WTC11 (cell line): ENCODE measurements around the gene BCL7B. TPM values are rescaled to one million over a fixed set of nuclear protein-coding genes. Genes with fewer than 3 reads are reported as not detected.
A peak's percentile ranks its signal among the peaks of the same experiment; 100 is the strongest.

Experiments used
- ATAC-seq: fragments of 200-7000 bp; cut with Tn5 transposase; 2 replicates; pipeline ENCODE4 v1.10.0; 2021; ENCODE audit warnings: mild to moderate bottlenecking, moderate library complexity
- CTCF ChIA-PET: fragments of 300-600 bp; sonication (Branson Sonifier 250); formaldehyde crosslinking; loops from one replicate; lab custom pipeline; 2021; ENCODE audit warnings: antibody characterized with exemption; lab: Charles Lee
- POLR2A ChIA-PET: fragments of 350-600 bp; sonication (Branson Sonifier 250); formaldehyde crosslinking; loops from one replicate; lab custom pipeline; 2021; ENCODE audit warnings: antibody characterized with exemption; lab: Charles Lee
- DNase-seq: peaks from one replicate; pipeline ENCODE4 v3.0.0; 2021; ENCODE audit warnings: low spot score
- H3K27ac Mint-ChIP-seq: 2 replicates; pipeline ENCODE4 v1.8.0; 2021; ENCODE audit warnings: mixed read lengths
- H3K27me3 Mint-ChIP-seq: 2 replicates; pipeline ENCODE4 v1.8.0; 2021; ENCODE audit warnings: low read depth, mild to moderate bottlenecking, moderate library complexity, mixed read lengths
- H3K36me3 Mint-ChIP-seq: 2 replicates; pipeline ENCODE4 v1.8.0; 2021; ENCODE audit warnings: mixed read lengths
- H3K4me1 Mint-ChIP-seq: 2 replicates; pipeline ENCODE4 v1.8.0; 2022; ENCODE audit warnings: mixed read lengths
- H3K4me3 Mint-ChIP-seq: 2 replicates; pipeline ENCODE4 v1.8.0; 2021; ENCODE audit warnings: mild to moderate bottlenecking, moderate library complexity, mixed read lengths
- H3K9me3 Mint-ChIP-seq: 2 replicates; pipeline ENCODE4 v1.8.0; 2021; ENCODE audit warnings: mixed read lengths
- CDX4 ChIP-seq: fragments of 250-450 bp; sonication (Bioruptor Pico); IDR thresholded peaks from 2 replicates; pipeline ENCODE4 v1.9.0; 2021; ENCODE audit warnings: moderate library complexity, mild to moderate bottlenecking, inconsistent platforms, borderline replicate concordance
- MAX ChIP-seq: sonication (generic); formaldehyde crosslinking; IDR thresholded peaks from 2 replicates; pipeline ENCODE4 v1.8.0; 2022; ENCODE audit warnings: mild to moderate bottlenecking, missing genetic modification reagents
- NR1H2 ChIP-seq: sonication (generic); formaldehyde crosslinking; IDR thresholded peaks from 2 replicates; pipeline ENCODE4 v1.9.0; 2021; ENCODE audit warnings: mild to moderate bottlenecking, moderate library complexity, missing genetic modification reagents
- PRRX2 ChIP-seq: fragments of 250-450 bp; sonication (Bioruptor Pico); IDR thresholded peaks from 2 replicates; pipeline ENCODE4 v1.8.0; 2021; ENCODE audit warnings: mild to moderate bottlenecking
- SMAD3 ChIP-seq: sonication (generic); formaldehyde crosslinking; IDR thresholded peaks from 2 replicates; pipeline ENCODE4 v1.8.0; 2022; ENCODE audit warnings: missing genetic modification reagents, mild to moderate bottlenecking, borderline replicate concordance
- SOX15 ChIP-seq: fragments of 250-450 bp; sonication (Bioruptor Pico); IDR thresholded peaks from 2 replicates; pipeline ENCODE4 v1.9.0; 2021; ENCODE audit warnings: mild to moderate bottlenecking
- STAT6 ChIP-seq: sonication (generic); formaldehyde crosslinking; conservative IDR thresholded peaks from 2 replicates; pipeline ENCODE4 v1.8.1; 2023; ENCODE audit warnings: mild to moderate bottlenecking, low read depth, missing genetic modification reagents, moderate library complexity
- ZNF263 ChIP-seq: sonication (generic); formaldehyde crosslinking; IDR thresholded peaks from 2 replicates; pipeline ENCODE4 v1.8.1; 2022; ENCODE audit warnings: low read depth, mild to moderate bottlenecking, moderate library complexity, missing genetic modification reagents
- ZNF281 ChIP-seq: sonication (generic); formaldehyde crosslinking; IDR thresholded peaks from 2 replicates; pipeline ENCODE4 v1.8.0; 2023; ENCODE audit warnings: mild to moderate bottlenecking, missing genetic modification reagents
- ZNF396 ChIP-seq: fragments of 250-450 bp; sonication (Bioruptor Pico); IDR thresholded peaks from 2 replicates; pipeline ENCODE4 v1.8.0; 2021; ENCODE audit warnings: mild to moderate bottlenecking, moderate library complexity, borderline replicate concordance
- ZNF416 ChIP-seq: fragments of 250-450 bp; sonication (Bioruptor Pico); IDR thresholded peaks from 2 replicates; pipeline ENCODE4 v1.9.0; 2021; ENCODE audit warnings: mild to moderate bottlenecking, inconsistent platforms
- ZNF423 ChIP-seq: fragments of 250-450 bp; sonication (Bioruptor Pico); IDR thresholded peaks from 2 replicates; pipeline ENCODE4 v2.1.2; 2022; ENCODE audit warnings: mild to moderate bottlenecking, moderate library complexity
- ZSCAN18 ChIP-seq: fragments of 250-450 bp; sonication (Bioruptor Pico); IDR thresholded peaks from 2 replicates; pipeline ENCODE4 v2.1.2; 2022; ENCODE audit warnings: mild to moderate bottlenecking, moderate library complexity
- total RNA-seq: library from RNA; stranded (reverse); gene quantifications from 3 replicates; pipeline ENCODE4 v1.2.3, GENCODE V29; 2021

BCL7B gene
- total RNA-seq, 1 experiment from 2014 or later = 28.5 TPM

GRCh38 chr7:73569042-73569608, 11.6 kb upstream of the BCL7B start:
- Mint-ChIP-seq H3K4me1 (peaks cover 8% of the 10 kb centered on the region; the same call in 1 of the 2 replicates), H3K9me3 (no peaks in the 10 kb centered on the region), H3K27ac (no peak overlapping the region), H3K4me3 (no peak overlapping the region), H3K36me3 (peaks cover 41% of the 10 kb centered on the region), H3K27me3 (no peaks in the 10 kb centered on the region)
- no peak for ATAC-seq
- POLR2A ChIA-PET = no interaction called here
- no peak for DNase-seq
- CTCF ChIA-PET = no interaction called here
- TF ChIP-seq NR1H2 (no peak), MAX (no peak), ZNF423 (CRISPR knock-in tag) (no peak), ZSCAN18 (CRISPR knock-in tag) (no peak), STAT6 (CRISPR knock-in tag) (no peak)

- no peaks in the 10 kb centered on the region for H3K9me3 Mint-ChIP-seq
- H3K36me3 Mint-ChIP-seq = peaks cover 31% of the 10 kb centered on the region
- ATAC-seq = no peak
- POLR2A ChIA-PET = interaction anchor here (1.2 kb wide), 1 partner anchor 10 kb away, joined by 3 read pairs; the partner anchor contains the start of gene TBL2
- no peak for DNase-seq
- H3K4me1 Mint-ChIP-seq = peaks cover 8% of the 10 kb centered on the region; the same call in 1 of the 2 replicates
- TF ChIP-seq SOX15 (no peak), CDX4 (CRISPR knock-in tag) (no peak), ZNF263 (no peak), SMAD3 (CRISPR knock-in tag) (0 out of 2 replicates have a peak, but pooled peaks have one; percentile 43), ZNF281 (CRISPR knock-in tag) (no peak), ZNF416 (CRISPR knock-in tag) (no peak), PRRX2 (CRISPR knock-in tag) (no peak), ZNF396 (CRISPR knock-in tag) (no peak)
- no peaks in the 10 kb centered on the region for H3K27me3 Mint-ChIP-seq
- CTCF ChIA-PET = interaction anchor here (0.5 to 0.8 kb wide), 2 partner anchors 10 to 101 kb away, joined by 3 read pairs; partner anchors contain the start of gene TBL2
- no peak overlapping the region; the same call in 1 of the 2 replicates for H3K27ac Mint-ChIP-seq
- no peak overlapping the region for H3K4me3 Mint-ChIP-seq
Observed at GRCh38 chr7:73567846-73568685, 10.6 kb upstream of the BCL7B start.
